ENCODE measurements around the gene PEX26.

PEX26 gene

GRCh38 chr22:18064636-18065035 is 13.2 kb upstream of the PEX26 start:
- DNase-seq: no peak
- Mint-ChIP-seq H3K9me3 (no peaks in the 10 kb centered on the region), H3K4me3 (no peak overlapping the region), H3K4me1 (peaks cover 40% of the 10 kb centered on the region), H3K27ac (no peak overlapping the region), H3K36me3 (ENCODE audit: low read depth) (no peaks in the 10 kb centered on the region), H3K27me3 (ENCODE audit: low read depth, poor library complexity) (peaks cover 35% of the 10 kb centered on the region)
- TF ChIP-seq CTCF (IDR thresholded peaks at IDR 0.05): no peak

- Mint-ChIP-seq H3K27me3 (ENCODE audit: low read depth, poor library complexity) (peaks cover 35% of the 10 kb centered on the region), H3K27ac (no peak overlapping the region), H3K9me3 (no peaks in the 10 kb centered on the region), H3K4me1 (peaks cover 40% of the 10 kb centered on the region), H3K36me3 (ENCODE audit: low read depth) (no peaks in the 10 kb centered on the region), H3K4me3 (no peak overlapping the region)
- no peak for TF ChIP-seq CTCF (IDR thresholded peaks at IDR 0.05)
- DNase-seq: no peak
These were observed 12.5 kb upstream of the PEX26 start for GRCh38 chr22:18065256-18065655.

DNA sequence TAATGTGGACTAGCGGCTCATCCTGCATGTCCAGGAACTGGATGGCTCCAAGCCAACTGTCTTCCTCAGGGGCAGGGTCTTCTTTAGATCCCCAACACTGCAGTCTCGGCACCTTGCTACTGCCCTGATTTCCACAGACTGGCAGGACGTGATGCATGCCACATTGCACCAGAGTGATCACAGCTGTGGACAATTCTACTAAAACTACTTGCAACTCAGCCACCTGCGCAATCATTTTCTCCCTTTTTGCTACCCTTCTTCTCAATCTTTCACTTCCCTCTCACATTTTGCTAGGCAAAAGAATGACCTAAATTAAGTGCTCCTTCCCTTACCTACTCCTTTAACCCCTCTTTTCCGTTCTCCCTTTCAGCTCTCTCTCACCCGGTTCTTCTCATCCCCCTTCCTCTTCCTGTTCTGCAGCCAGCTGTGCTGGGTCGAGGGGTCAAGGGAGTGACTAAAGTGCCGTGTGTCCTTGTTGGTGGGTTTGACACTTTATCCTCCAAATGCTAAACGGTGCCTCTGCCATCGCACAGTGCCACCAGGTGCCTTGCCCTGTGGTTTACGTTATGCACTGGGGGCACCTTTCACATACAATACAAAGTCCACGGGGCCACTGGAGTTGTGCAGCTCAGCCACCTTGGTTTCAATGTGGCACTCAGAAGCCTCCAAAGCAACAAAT is 11.5 kb upstream of the PEX26 start:
- no peak for TF ChIP-seq CTCF (IDR thresholded peaks at IDR 0.05)
- Mint-ChIP-seq H3K4me1 (peaks cover 35% of the 10 kb centered on the region), H3K27me3 (ENCODE audit: low read depth, poor library complexity) (peaks cover 45% of the 10 kb centered on the region), H3K4me3 (no peak overlapping the region), H3K27ac (no peak overlapping the region), H3K9me3 (no peaks in the 10 kb centered on the region), H3K36me3 (ENCODE audit: low read depth) (no peaks in the 10 kb centered on the region)
- no peak for DNase-seq

- no peaks in the 10 kb centered on the region for H3K9me3 Mint-ChIP-seq
- DNase-seq: no peak
- TF ChIP-seq CTCF (IDR thresholded peaks at IDR 0.05): no peak
- peaks cover 33% of the 10 kb centered on the region for H3K4me1 Mint-ChIP-seq
- no peak overlapping the region for H3K27ac Mint-ChIP-seq
- no peak overlapping the region for H3K4me3 Mint-ChIP-seq
- peaks cover 49% of the 10 kb centered on the region for H3K27me3 Mint-ChIP-seq (ENCODE audit: low read depth, poor library complexity)
- no peaks in the 10 kb centered on the region for H3K36me3 Mint-ChIP-seq (ENCODE audit: low read depth)
These were observed 10.7 kb upstream of the PEX26 start for GRCh38 chr22:18067121-18067520.

GRCh38 chr22:18067548-18068341 is 10.0 kb upstream of the PEX26 start:
- no peak for DNase-seq
- no peaks in the 10 kb centered on the region for H3K9me3 Mint-ChIP-seq
- TF ChIP-seq CTCF (IDR thresholded peaks at IDR 0.05): no peak
- H3K27me3 Mint-ChIP-seq (ENCODE audit: low read depth, poor library complexity): peaks cover 51% of the 10 kb centered on the region
- peaks cover 33% of the 10 kb centered on the region for H3K4me1 Mint-ChIP-seq
- H3K36me3 Mint-ChIP-seq (ENCODE audit: low read depth): no peaks in the 10 kb centered on the region
- H3K4me3 Mint-ChIP-seq: no peak overlapping the region
- no peak overlapping the region for H3K27ac Mint-ChIP-seq
